ENCODE measurements around the gene TARS1.

Gene TARS1

DNA sequence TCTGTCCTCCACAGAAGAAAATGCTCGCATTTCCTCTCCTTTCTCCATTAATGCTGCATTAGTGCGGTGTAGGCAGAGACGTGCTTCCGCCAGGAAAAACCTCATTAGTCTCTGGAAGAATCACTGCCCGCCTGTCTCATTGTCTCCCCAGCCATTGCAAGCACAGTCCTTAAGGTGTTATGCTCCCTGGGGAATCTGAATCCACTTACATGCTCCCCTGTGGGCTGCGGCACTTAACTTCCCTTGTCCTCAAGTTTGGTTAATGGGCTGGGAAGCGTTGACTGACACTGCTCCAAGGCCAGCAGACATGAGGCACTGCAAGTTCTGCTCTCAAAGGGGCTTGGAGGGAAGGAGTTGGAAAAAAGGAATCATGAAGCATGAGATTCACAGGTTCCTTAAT, 41.6 kb downstream of the TARS1 start:
- H3K9ac ChIP-seq (ENCODE audit: low read depth, low read length, poor library complexity, severe bottlenecking) = no peak overlapping the region

GRCh38 chr5:33487236-33487635, 46.5 kb downstream of the TARS1 start:
- TF ChIP-seq, protein P1, sequence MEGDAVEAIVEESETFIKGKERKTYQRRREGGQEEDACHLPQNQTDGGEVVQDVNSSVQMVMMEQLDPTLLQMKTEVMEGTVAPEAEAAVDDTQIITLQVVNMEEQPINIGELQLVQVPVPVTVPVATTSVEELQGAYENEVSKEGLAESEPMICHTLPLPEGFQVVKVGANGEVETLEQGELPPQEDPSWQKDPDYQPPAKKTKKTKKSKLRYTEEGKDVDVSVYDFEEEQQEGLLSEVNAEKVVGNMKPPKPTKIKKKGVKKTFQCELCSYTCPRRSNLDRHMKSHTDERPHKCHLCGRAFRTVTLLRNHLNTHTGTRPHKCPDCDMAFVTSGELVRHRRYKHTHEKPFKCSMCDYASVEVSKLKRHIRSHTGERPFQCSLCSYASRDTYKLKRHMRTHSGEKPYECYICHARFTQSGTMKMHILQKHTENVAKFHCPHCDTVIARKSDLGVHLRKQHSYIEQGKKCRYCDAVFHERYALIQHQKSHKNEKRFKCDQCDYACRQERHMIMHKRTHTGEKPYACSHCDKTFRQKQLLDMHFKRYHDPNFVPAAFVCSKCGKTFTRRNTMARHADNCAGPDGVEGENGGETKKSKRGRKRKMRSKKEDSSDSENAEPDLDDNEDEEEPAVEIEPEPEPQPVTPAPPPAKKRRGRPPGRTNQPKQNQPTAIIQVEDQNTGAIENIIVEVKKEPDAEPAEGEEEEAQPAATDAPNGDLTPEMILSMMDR (conservative IDR thresholded peaks at IDR 0.05; ENCODE audit: low read length) = no peak
- TF ChIP-seq EZH2phosphoT487 (IDR thresholded peaks at IDR 0.05; ENCODE audit: borderline replicate concordance) = no peak
- no peaks in the 10 kb centered on the region for H3K9me2 ChIP-seq (replicated peaks; ENCODE audit: low read depth, low read length)

More for the DNA sequence above, 41.6 kb downstream of the TARS1 start:
- Histone ChIP-seq H3K9me3 (ENCODE audit: insufficient read depth, low read depth, low read length) (no peaks in the 10 kb centered on the region), H3F3A (ENCODE audit: low read depth) (no peaks in the 10 kb centered on the region), H3K36me3 (ENCODE audit: insufficient read depth, low read length) (no peaks in the 10 kb centered on the region), H2AFZ (ENCODE audit: low read length) (no peak overlapping the region), H3K9me2 (replicated peaks; ENCODE audit: low read depth, low read length) (no peaks in the 10 kb centered on the region), H3K4me2 (ENCODE audit: low read depth, low read length, poor library complexity, severe bottlenecking) (no peak overlapping the region), H3K27me3 (ENCODE audit: insufficient read depth, low read length, poor library complexity, severe bottlenecking) (no peaks in the 10 kb centered on the region), H3K79me2 (ENCODE audit: insufficient read depth, low read length) (no peaks in the 10 kb centered on the region), H4K20me1 (ENCODE audit: insufficient read depth, low read length, poor library complexity, severe bottlenecking) (no peaks in the 10 kb centered on the region), H3K4me3 (ENCODE audit: low read length, poor library complexity, severe bottlenecking) (no peak overlapping the region), H3K4me1 (ENCODE audit: insufficient read depth, low read length, poor library complexity, severe bottlenecking) (no peaks in the 10 kb centered on the region)
- no peak for TF ChIP-seq EZH2phosphoT487 (IDR thresholded peaks at IDR 0.05; ENCODE audit: borderline replicate concordance)
- TF ChIP-seq, protein P1 (conservative IDR thresholded peaks at IDR 0.05; ENCODE audit: low read length) = no peak

GRCh38 chr5:33488558-33489355, 48.0 kb downstream of the TARS1 start:
- Histone ChIP-seq H3K9me3 (ENCODE audit: insufficient read depth, low read depth, low read length) (no peaks in the 10 kb centered on the region), H4K20me1 (ENCODE audit: insufficient read depth, low read length, poor library complexity, severe bottlenecking) (no peaks in the 10 kb centered on the region), H3K4me3 (ENCODE audit: low read length, poor library complexity, severe bottlenecking) (no peak overlapping the region), H3K4me1 (ENCODE audit: insufficient read depth, low read length, poor library complexity, severe bottlenecking) (no peaks in the 10 kb centered on the region), H3K9me2 (replicated peaks; ENCODE audit: low read depth, low read length) (no peaks in the 10 kb centered on the region), H3K36me3 (ENCODE audit: insufficient read depth, low read length) (no peaks in the 10 kb centered on the region), H3K9ac (ENCODE audit: low read depth, low read length, poor library complexity, severe bottlenecking) (no peak overlapping the region), H3K27me3 (ENCODE audit: insufficient read depth, low read length, poor library complexity, severe bottlenecking) (no peaks in the 10 kb centered on the region), H3K4me2 (ENCODE audit: low read depth, low read length, poor library complexity, severe bottlenecking) (no peak overlapping the region), H2AFZ (ENCODE audit: low read length) (no peak overlapping the region), H3F3A (ENCODE audit: low read depth) (no peaks in the 10 kb centered on the region), H3K79me2 (ENCODE audit: insufficient read depth, low read length) (no peaks in the 10 kb centered on the region)
- TF ChIP-seq, protein P1 (conservative IDR thresholded peaks at IDR 0.05; ENCODE audit: low read length) = no peak
- TF ChIP-seq EZH2phosphoT487 (IDR thresholded peaks at IDR 0.05; ENCODE audit: borderline replicate concordance) = no peak

More at GRCh38 chr5:33487236-33487635, 46.5 kb downstream of the TARS1 start:
- H3K79me2 ChIP-seq (ENCODE audit: insufficient read depth, low read length) = no peaks in the 10 kb centered on the region
- no peaks in the 10 kb centered on the region for H3K4me1 ChIP-seq (ENCODE audit: insufficient read depth, low read length, poor library complexity, severe bottlenecking)
- H2AFZ ChIP-seq (ENCODE audit: low read length) = no peak overlapping the region
- no peaks in the 10 kb centered on the region for H3K27me3 ChIP-seq (ENCODE audit: insufficient read depth, low read length, poor library complexity, severe bottlenecking)
- no peak overlapping the region for H3K9ac ChIP-seq (ENCODE audit: low read depth, low read length, poor library complexity, severe bottlenecking)
- H3F3A ChIP-seq (ENCODE audit: low read depth) = no peaks in the 10 kb centered on the region
- H3K9me3 ChIP-seq (ENCODE audit: insufficient read depth, low read depth, low read length) = no peaks in the 10 kb centered on the region
- no peak overlapping the region for H3K4me3 ChIP-seq (ENCODE audit: low read length, poor library complexity, severe bottlenecking)
- H4K20me1 ChIP-seq (ENCODE audit: insufficient read depth, low read length, poor library complexity, severe bottlenecking) = no peaks in the 10 kb centered on the region
- no peak overlapping the region for H3K4me2 ChIP-seq (ENCODE audit: low read depth, low read length, poor library complexity, severe bottlenecking)
- no peaks in the 10 kb centered on the region for H3K36me3 ChIP-seq (ENCODE audit: insufficient read depth, low read length)

Measured in Loucy (cell line).